Naive thymus-derived CD4-positive, alpha-beta T cell (primary cell): Measurements from ENCODE around the gene CYP24A1. TPM values are rescaled to one million over a fixed set of nuclear protein-coding genes. Genes with fewer than 3 reads are reported as not detected.
"Not testable (repeated sequence)": the region's sequence is repeated elsewhere in the genome, so short reads cannot be mapped to it uniquely, and the experiment has no call there.

Experiments used
- ATAC-seq: fragments of 150-1000 bp; cut with Tn5 transposase; 2 replicates; pipeline ENCODE4 v1.10.0; 2021; ENCODE audit warnings: mild to moderate bottlenecking, moderate library complexity
- CTCF ChIA-PET: fragments of 350-600 bp; sonication (Branson Sonifier 250); formaldehyde crosslinking; loops from one replicate; lab custom pipeline; 2021; ENCODE audit warnings: antibody characterized with exemption; lab: Charles Lee
- POLR2A ChIA-PET: fragments of 350-600 bp; sonication (Branson Sonifier 250); formaldehyde crosslinking; loops from one replicate; lab custom pipeline; 2021; ENCODE audit warnings: antibody characterized with exemption, inconsistent platforms; lab: Charles Lee
- DNase-seq, 9 donors: peaks; one replicate each; pipeline versions ENCODE4 v3.0.0 to v3.0.0-alpha.2; 2020 to 2022; ENCODE audit warnings: mixed read lengths in 1 of 9
- H3K27ac ChIP-seq: one replicate; pipeline ENCODE4 v1.7.0; 2013; ENCODE audit warnings: mild to moderate bottlenecking, low read depth, low read length, moderate library complexity
- H3K27me3 ChIP-seq, 2 donors: one replicate each; pipeline ENCODE4 v1.7.0; 2013; ENCODE audit warnings: low read length in 2 of 2, mild to moderate bottlenecking in 2 of 2, moderate library complexity in 2 of 2; ENCODE audit not compliant: control insufficient read depth in 2 of 2, insufficient read depth in 2 of 2
- H3K36me3 ChIP-seq, 3 experiments: 1 replicate in 2 of 3; 2 replicates in 1 of 3; pipeline ENCODE4 v1.7.0; 2013; ENCODE audit warnings: low read length in 3 of 3, mild to moderate bottlenecking in 3 of 3, moderate library complexity in 1 of 3; ENCODE audit not compliant: insufficient read depth in 3 of 3, control insufficient read depth in 2 of 3
- H3K4me1 ChIP-seq, 2 donors: one replicate each; pipeline ENCODE4 v1.7.0; 2013; ENCODE audit warnings: low read length in 2 of 2, mild to moderate bottlenecking in 2 of 2, moderate library complexity in 1 of 2; ENCODE audit not compliant: control insufficient read depth in 2 of 2, insufficient read depth in 2 of 2
- H3K4me3 ChIP-seq: 2 replicates; pipeline ENCODE4 v1.7.0; 2013; ENCODE audit warnings: mild to moderate bottlenecking, low read length
- H3K9me3 ChIP-seq, 3 experiments: 1 replicate in 2 of 3; 2 replicates in 1 of 3; pipeline ENCODE4 v1.7.0; 2013; ENCODE audit warnings: low read length in 3 of 3; ENCODE audit not compliant: control insufficient read depth in 2 of 3
- H3K27ac Mint-ChIP-seq, 9 donors: one replicate each; pipeline ENCODE4 v1.8.0; 2020 to 2022; ENCODE audit warnings: mixed read lengths in 9 of 9, mild to moderate bottlenecking in 8 of 9, moderate library complexity in 5 of 9, inconsistent platforms in 2 of 9
- H3K27me3 Mint-ChIP-seq, 5 donors: one replicate each; pipeline ENCODE4 v1.8.0; 2021 to 2022; ENCODE audit warnings: mixed read lengths in 5 of 5, mild to moderate bottlenecking in 1 of 5
- H3K36me3 Mint-ChIP-seq, 5 donors: one replicate each; pipeline ENCODE4 v1.8.0; 2020 to 2022; ENCODE audit warnings: mixed read lengths in 5 of 5, mild to moderate bottlenecking in 3 of 5, inconsistent platforms in 1 of 5
- H3K4me1 Mint-ChIP-seq, 7 donors: one replicate each; pipeline ENCODE4 v1.8.0; 2020 to 2022; ENCODE audit warnings: mixed read lengths in 7 of 7, mild to moderate bottlenecking in 3 of 7, inconsistent platforms in 1 of 7
- H3K4me3 Mint-ChIP-seq, 10 donors: one replicate each; pipeline ENCODE4 v1.8.0; 2020 to 2022; ENCODE audit warnings: mild to moderate bottlenecking in 10 of 10, mixed read lengths in 10 of 10, moderate library complexity in 6 of 10, inconsistent platforms in 2 of 10
- H3K9me3 Mint-ChIP-seq, 11 donors: one replicate each; pipeline ENCODE4 v1.8.0; 2020 to 2022; ENCODE audit warnings: mixed read lengths in 11 of 11, mild to moderate bottlenecking in 4 of 11, inconsistent platforms in 1 of 11, moderate library complexity in 1 of 11
- intact Hi-C, 2 donors: fragments of 100-400 bp; cut with micrococcal nuclease; formaldehyde crosslinking; loops; one replicate each; pipeline ENCODE4 v1.15.1; 2023
- polyA plus RNA-seq, 2 donors: library from polyadenylated mRNA; unstranded; fragments of 300-500 nt; fragmentation: Illumina TruSeq; gene quantifications; one replicate each; pipeline ENCODE4 v1.2.3, GENCODE V29; 2021
- total RNA-seq, 6 experiments: library from RNA in 5 of 6; stranded (reverse) in 5 of 6; gene quantifications; 1 replicate in 5 of 6; 2 replicates in 1 of 6; pipeline ENCODE4 v1.2.3 and lab custom pipeline; 2021 to 2026

CYP24A1 gene
- total and polyA plus RNA-seq, 7 experiments from 2014 or later = 0.78 TPM; not detected in 6

- Histone ChIP-seq H3K27me3 (no peaks in the 10 kb centered on the region), H3K4me1 (no peaks in the 10 kb centered on the region), H3K4me3 (no peak overlapping the region), H3K9me3 (peaks cover 0 to 5% (median 0%) of the 10 kb centered on the region in 3 experiments), H3K36me3 (no peaks in the 10 kb centered on the region), H3K27ac (no peak overlapping the region)
- CTCF ChIA-PET = no interaction called here
- no peak overlapping the region for H3K27ac Mint-ChIP-seq
- H3K27me3 Mint-ChIP-seq = peaks cover 0 to 8% (median 4%) of the 10 kb centered on the region in 5 donors
- intact Hi-C loops = no loop called here
- H3K4me1 Mint-ChIP-seq = no peaks in the 10 kb centered on the region
- ATAC-seq = no peak
- peaks cover 0 to 7% (median 5%) of the 10 kb centered on the region in 11 donors for H3K9me3 Mint-ChIP-seq
- no peak overlapping the region for H3K4me3 Mint-ChIP-seq
- POLR2A ChIA-PET = no interaction called here
- DNase-seq = no peak
- H3K36me3 Mint-ChIP-seq = peaks cover 0 to 7% (median 0%) of the 10 kb centered on the region in 5 donors
Observed at GRCh38 chr20:54129350-54129749, 44.4 kb downstream of the CYP24A1 start.

GRCh38 chr20:54127855-54128574, 45.8 kb downstream of the CYP24A1 start:
- ChIA-PET CTCF (interaction anchor here (0.6 kb wide), 1 partner anchor 353 kb away, joined by 3 read pairs; no protein-coding TSS in a partner anchor), POLR2A (no interaction called here)
- Histone ChIP-seq H3K27me3 (no peaks in the 10 kb centered on the region), H3K4me3 (no peak overlapping the region), H3K27ac (no peak overlapping the region), H3K4me1 (no peaks in the 10 kb centered on the region), H3K9me3 (peaks cover 0 to 5% (median 0%) of the 10 kb centered on the region in 3 experiments), H3K36me3 (no peaks in the 10 kb centered on the region)
- intact Hi-C loops = no loop called here
- no peaks in the 10 kb centered on the region for H3K4me1 Mint-ChIP-seq
- ATAC-seq (no peak), DNase-seq (no peak)
- no peak overlapping the region for H3K4me3 Mint-ChIP-seq
- H3K9me3 Mint-ChIP-seq = peaks cover 0 to 7% (median 5%) of the 10 kb centered on the region in 11 donors
- H3K36me3 Mint-ChIP-seq = peaks cover 0 to 7% (median 0%) of the 10 kb centered on the region in 5 donors
- peaks cover 0 to 8% (median 4%) of the 10 kb centered on the region in 5 donors for H3K27me3 Mint-ChIP-seq
- H3K27ac Mint-ChIP-seq = no peak overlapping the region

- intact Hi-C loops = no loop called here
- Mint-ChIP-seq H3K9me3 (peaks cover 0 to 7% (median 5%) of the 10 kb centered on the region in 11 donors), H3K36me3 (peaks cover 0 to 7% (median 0%) of the 10 kb centered on the region in 5 donors), H3K27me3 (peaks cover 0 to 8% (median 2%) of the 10 kb centered on the region in 5 donors), H3K27ac (no peak overlapping the region), H3K4me1 (no peaks in the 10 kb centered on the region), H3K4me3 (no peak overlapping the region)
- no peak overlapping the region for H3K27ac ChIP-seq
- ChIA-PET POLR2A (no interaction called here), CTCF (no interaction called here)
- ATAC-seq (no peak), DNase-seq (no peak)
- H3K27me3 ChIP-seq = no peaks in the 10 kb centered on the region
- peaks cover 0 to 5% (median 0%) of the 10 kb centered on the region in 3 experiments for H3K9me3 ChIP-seq
- H3K4me1 ChIP-seq = no peaks in the 10 kb centered on the region
- no peak overlapping the region for H3K4me3 ChIP-seq
- H3K36me3 ChIP-seq = no peaks in the 10 kb centered on the region
Observed at GRCh38 chr20:54126806-54127655, 46.8 kb downstream of the CYP24A1 start.

GRCh38 chr20:54126328-54126727, 47.5 kb downstream of the CYP24A1 start:
- H3K4me3 Mint-ChIP-seq, POLR2A ChIA-PET, H3K36me3 ChIP-seq, H3K27ac ChIP-seq, CTCF ChIA-PET, H3K4me1 Mint-ChIP-seq, ATAC-seq, H3K4me1 ChIP-seq, H3K27me3 ChIP-seq, H3K36me3 Mint-ChIP-seq, H3K27me3 Mint-ChIP-seq, H3K9me3 Mint-ChIP-seq, intact Hi-C loops, H3K27ac Mint-ChIP-seq, H3K9me3 ChIP-seq, DNase-seq, H3K4me3 ChIP-seq: not testable (repeated sequence)

GRCh38 chr20:54123587-54124180, 50.1 kb downstream of the CYP24A1 start:
- Mint-ChIP-seq H3K27ac (no peak overlapping the region), H3K4me1 (no peaks in the 10 kb centered on the region), H3K4me3 (no peak overlapping the region), H3K9me3 (no peaks in the 10 kb centered on the region), H3K27me3 (peaks cover 0 to 3% (median 0%) of the 10 kb centered on the region in 5 donors), H3K36me3 (no peaks in the 10 kb centered on the region)
- no peaks in the 10 kb centered on the region for H3K9me3 ChIP-seq
- ChIA-PET CTCF (no interaction called here), POLR2A (no interaction called here)
- no peaks in the 10 kb centered on the region for H3K27me3 ChIP-seq
- H3K27ac ChIP-seq = no peak overlapping the region
- H3K36me3 ChIP-seq = no peaks in the 10 kb centered on the region
- ATAC-seq (no peak), DNase-seq (no peak)
- H3K4me3 ChIP-seq = no peak overlapping the region
- H3K4me1 ChIP-seq = no peaks in the 10 kb centered on the region
- intact Hi-C loops = no loop called here

GRCh38 chr20:54122681-54123586, 50.9 kb downstream of the CYP24A1 start:
- ATAC-seq (no peak), DNase-seq (no peak)
- Histone ChIP-seq H3K9me3 (no peaks in the 10 kb centered on the region), H3K27ac (no peak overlapping the region), H3K4me3 (no peak overlapping the region), H3K36me3 (no peaks in the 10 kb centered on the region), H3K27me3 (no peaks in the 10 kb centered on the region), H3K4me1 (no peaks in the 10 kb centered on the region)
- CTCF ChIA-PET = no interaction called here
- POLR2A ChIA-PET = no interaction called here
- intact Hi-C loops = no loop called here
- Mint-ChIP-seq H3K27me3 (peaks cover 0 to 3% (median 0%) of the 10 kb centered on the region in 5 donors), H3K4me1 (no peaks in the 10 kb centered on the region), H3K9me3 (no peaks in the 10 kb centered on the region), H3K36me3 (no peaks in the 10 kb centered on the region), H3K27ac (no peak overlapping the region), H3K4me3 (no peak overlapping the region)
